Ascending aorta (tissue), 2 donors: Measurements from ENCODE around the gene DENND1C. TPM values are rescaled to one million over a fixed set of nuclear protein-coding genes. Genes with fewer than 3 reads are reported as not detected.

Source experiments
- DNase-seq, 2 donors: peaks; one replicate each; pipeline ENCODE4 v3.0.0-alpha.2; 2019; ENCODE audit warnings: low spot score in 2 of 2
- H3K27ac ChIP-seq, 2 donors: fragments of 200-600 bp; sonication (generic); one replicate each; pipeline ENCODE4 v1.5.1; 2016 to 2017; ENCODE audit warnings: mild to moderate bottlenecking in 1 of 2
- H3K27me3 ChIP-seq: fragments of 200-600 bp; sonication (generic); one replicate; pipeline ENCODE4 v1.5.1; 2017
- H3K36me3 ChIP-seq, 2 donors: fragments of 200-600 bp; sonication (generic); one replicate each; pipeline ENCODE4 v1.5.1; 2016
- H3K4me1 ChIP-seq, 2 donors: fragments of 200-600 bp; sonication (generic); one replicate each; pipeline ENCODE4 v1.5.1; 2016 to 2017; ENCODE audit warnings: mild to moderate bottlenecking in 1 of 2
- H3K4me3 ChIP-seq, 2 donors: fragments of 200-600 bp; sonication (generic); one replicate each; pipeline ENCODE4 v1.5.1; 2016 to 2017; ENCODE audit warnings: mild to moderate bottlenecking in 1 of 2
- H3K9me3 ChIP-seq, 2 donors: fragments of 200-600 bp; sonication (generic); one replicate each; pipeline ENCODE4 v1.5.1; 2016
- CTCF ChIP-seq, 3 experiments: fragments of 200-600 bp in 2 of 3; fragments of 450-650 bp in 1 of 3; sonication (generic) in 2 of 3; IDR thresholded peaks; one replicate each; pipeline ENCODE4 v1.5.1; 2016 to 2019; ENCODE audit warnings: antibody characterized with exemption in 3 of 3, mild to moderate bottlenecking in 1 of 3, moderate library complexity in 1 of 3
- intact Hi-C: fragments of 100-400 bp; cut with DNase I; formaldehyde crosslinking; loops from one replicate; pipeline ENCODE4 v1.15.1; 2023
- total RNA-seq: library from RNA; depleted of rRNA; stranded (reverse); fragments of >200 nt; gene quantifications from one replicate; pipeline ENCODE4 v1.1.0, GENCODE V29; 2016

The DENND1C gene
- total RNA-seq, 1 donor from 2014 or later: 24.4 TPM

- Histone ChIP-seq H3K9me3 (peaks cover 0 to 5% of the 10 kb centered on the region in 2 donors), H3K27me3 (no peaks in the 10 kb centered on the region), H3K27ac (no peak overlapping the region), H3K4me3 (no peak overlapping the region), H3K4me1 (no peaks in the 10 kb centered on the region), H3K36me3 (peaks cover 28 to 58% of the 10 kb centered on the region in 2 donors)
- no peak for DNase-seq
- no peak for TF ChIP-seq CTCF (IDR thresholded peaks at IDR 0.05)
- intact Hi-C loops: no loop called here
These were observed 29.4 kb downstream of the DENND1C start for GRCh38 chr19:6452223-6452614.

- no peak for TF ChIP-seq CTCF (IDR thresholded peaks at IDR 0.05)
- Histone ChIP-seq H3K27me3 (no peaks in the 10 kb centered on the region), H3K36me3 (peaks cover 31 to 63% of the 10 kb centered on the region in 2 donors), H3K9me3 (peaks cover 0 to 5% of the 10 kb centered on the region in 2 donors), H3K4me1 (no peaks in the 10 kb centered on the region), H3K4me3 (no peak overlapping the region), H3K27ac (no peak overlapping the region)
- no peak for DNase-seq
- intact Hi-C loops: no loop called here
These were observed 29.9 kb downstream of the DENND1C start for GRCh38 chr19:6451583-6452222.

- no peak overlapping the region for H3K4me3 ChIP-seq
- H3K27ac ChIP-seq: no peak overlapping the region
- no peaks in the 10 kb centered on the region for H3K4me1 ChIP-seq
- no peak for DNase-seq
- H3K36me3 ChIP-seq: peaks cover 30 to 67% of the 10 kb centered on the region in 2 donors
- TF ChIP-seq CTCF (IDR thresholded peaks at IDR 0.05): no peak
- peaks cover 0 to 5% of the 10 kb centered on the region in 2 donors for H3K9me3 ChIP-seq
- H3K27me3 ChIP-seq: no peaks in the 10 kb centered on the region
- intact Hi-C loops: no loop called here
These were observed 31.4 kb downstream of the DENND1C start for GRCh38 chr19:6450166-6450565.

GRCh38 chr19:6448045-6448444 is 33.5 kb downstream of the DENND1C start:
- H3K36me3 ChIP-seq: peaks cover 9 to 48% of the 10 kb centered on the region in 2 donors
- no peak overlapping the region for H3K4me3 ChIP-seq
- no peaks in the 10 kb centered on the region for H3K27me3 ChIP-seq
- DNase-seq: no peak
- H3K9me3 ChIP-seq: no peaks in the 10 kb centered on the region
- H3K4me1 ChIP-seq: no peaks in the 10 kb centered on the region
- TF ChIP-seq CTCF (IDR thresholded peaks at IDR 0.05): no peak
- intact Hi-C loops: no loop called here
- no peak overlapping the region for H3K27ac ChIP-seq

- no peak for DNase-seq
- Histone ChIP-seq H3K36me3 (peaks cover 3 to 34% of the 10 kb centered on the region in 2 donors), H3K4me1 (no peaks in the 10 kb centered on the region), H3K9me3 (no peaks in the 10 kb centered on the region), H3K27me3 (no peaks in the 10 kb centered on the region), H3K4me3 (no peak overlapping the region), H3K27ac (no peak overlapping the region)
- TF ChIP-seq CTCF (IDR thresholded peaks at IDR 0.05): no peak
- intact Hi-C loops: no loop called here
These were observed 35.1 kb downstream of the DENND1C start for GRCh38 chr19:6446452-6446851.

GRCh38 chr19:6443986-6444385 is 37.6 kb downstream of the DENND1C start:
- intact Hi-C loops: no loop called here
- TF ChIP-seq CTCF (IDR thresholded peaks at IDR 0.05): no peak
- H3K27ac ChIP-seq: no peak overlapping the region
- H3K4me3 ChIP-seq: no peak overlapping the region
- peaks cover 3 to 26% of the 10 kb centered on the region in 2 donors for H3K36me3 ChIP-seq
- no peaks in the 10 kb centered on the region for H3K4me1 ChIP-seq
- no peaks in the 10 kb centered on the region for H3K9me3 ChIP-seq
- no peak for DNase-seq
- H3K27me3 ChIP-seq: no peaks in the 10 kb centered on the region
